ENCODE measurements around the gene ERICH4. TPM values are rescaled to one million over a fixed set of nuclear protein-coding genes. Genes with fewer than 3 reads are reported as not detected.

The ERICH4 gene, protein sequence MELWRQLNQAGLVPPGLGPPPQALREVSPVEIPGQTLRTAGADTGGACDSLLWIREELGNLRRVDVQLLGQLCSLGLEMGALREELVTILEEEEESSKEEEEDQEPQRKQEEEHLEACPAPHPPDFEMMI
- total RNA-seq = not detected in 2 replicates

DNA sequence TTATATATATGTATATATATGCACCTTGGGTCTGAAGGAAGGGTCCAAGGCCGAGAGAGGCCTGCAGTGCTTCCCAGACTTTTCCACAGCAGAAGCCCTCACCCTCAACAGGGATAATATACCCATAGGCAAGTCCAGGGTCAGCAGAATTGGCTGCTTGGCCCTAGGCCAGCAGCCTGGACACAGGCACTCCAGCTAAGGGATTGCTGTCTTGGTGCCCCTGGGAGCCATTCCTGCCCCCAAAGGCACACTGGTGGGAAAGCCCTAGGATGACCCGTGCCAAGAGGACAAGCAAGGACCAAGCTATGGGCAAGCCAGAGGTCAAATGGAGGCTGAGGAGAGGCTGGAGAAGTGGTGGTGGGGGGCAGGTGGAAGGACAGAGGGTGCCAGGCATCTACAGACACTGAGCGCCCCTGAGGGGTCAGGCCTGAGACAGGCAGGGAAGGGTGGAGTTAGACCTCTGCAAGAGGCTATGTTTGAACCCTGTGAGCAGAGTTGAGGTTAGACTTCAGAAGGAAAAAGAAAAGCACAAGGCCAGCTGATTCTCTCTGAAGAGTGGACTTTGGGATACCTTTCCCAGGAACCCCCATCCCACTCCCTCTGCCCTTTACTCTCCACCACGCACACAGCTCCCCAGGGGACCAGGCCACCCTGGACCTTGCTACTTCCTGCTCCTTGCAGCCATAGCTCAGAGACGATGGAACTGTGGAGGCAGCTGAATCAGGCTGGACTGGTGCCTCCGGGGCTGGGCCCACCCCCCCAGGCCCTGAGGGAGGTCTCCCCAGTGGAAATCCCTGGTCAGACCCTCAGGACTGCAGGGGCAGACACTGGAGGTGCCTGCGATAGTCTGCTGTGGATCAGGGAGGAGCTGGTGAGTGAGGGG lies at the start of gene ERICH4:
Gene ERICH4 (plus strand): TSS at position 684 of the 883 bp plus-strand sequence. CDS start 14 bp downstream, at position 698.
- CTCF ChIA-PET = interaction anchor here (13.2 kb wide), 1 partner anchor 123 kb away, joined by 344 read pairs; no protein-coding TSS in a partner anchor
- POLR2A ChIA-PET = interaction anchor here (0.9 kb wide), 1 partner anchor 127 kb away, joined by 3 read pairs; no protein-coding TSS in a partner anchor
- intact Hi-C loops (cut with micrococcal nuclease) = no loop called here
- Mint-ChIP-seq H3K4me1 (peaks cover under 1% of the 10 kb centered on the region), H3K27ac (no peak within 1 kb of the TSS), H3K36me3 (ENCODE audit: low read depth) (peaks cover 6% of the 10 kb centered on the region), H3K9me3 (no peaks in the 10 kb centered on the region), H3K4me3 (no peak within 1 kb of the TSS), H3K27me3 (peaks cover 2% of the 10 kb centered on the region)
- TF ChIP-seq, protein P1, sequence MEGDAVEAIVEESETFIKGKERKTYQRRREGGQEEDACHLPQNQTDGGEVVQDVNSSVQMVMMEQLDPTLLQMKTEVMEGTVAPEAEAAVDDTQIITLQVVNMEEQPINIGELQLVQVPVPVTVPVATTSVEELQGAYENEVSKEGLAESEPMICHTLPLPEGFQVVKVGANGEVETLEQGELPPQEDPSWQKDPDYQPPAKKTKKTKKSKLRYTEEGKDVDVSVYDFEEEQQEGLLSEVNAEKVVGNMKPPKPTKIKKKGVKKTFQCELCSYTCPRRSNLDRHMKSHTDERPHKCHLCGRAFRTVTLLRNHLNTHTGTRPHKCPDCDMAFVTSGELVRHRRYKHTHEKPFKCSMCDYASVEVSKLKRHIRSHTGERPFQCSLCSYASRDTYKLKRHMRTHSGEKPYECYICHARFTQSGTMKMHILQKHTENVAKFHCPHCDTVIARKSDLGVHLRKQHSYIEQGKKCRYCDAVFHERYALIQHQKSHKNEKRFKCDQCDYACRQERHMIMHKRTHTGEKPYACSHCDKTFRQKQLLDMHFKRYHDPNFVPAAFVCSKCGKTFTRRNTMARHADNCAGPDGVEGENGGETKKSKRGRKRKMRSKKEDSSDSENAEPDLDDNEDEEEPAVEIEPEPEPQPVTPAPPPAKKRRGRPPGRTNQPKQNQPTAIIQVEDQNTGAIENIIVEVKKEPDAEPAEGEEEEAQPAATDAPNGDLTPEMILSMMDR (IDR thresholded peaks at IDR 0.05) = no peak
- no peak for ATAC-seq (ENCODE audit: low read depth)
- peak; percentile 5 for DNase-seq

DNA sequence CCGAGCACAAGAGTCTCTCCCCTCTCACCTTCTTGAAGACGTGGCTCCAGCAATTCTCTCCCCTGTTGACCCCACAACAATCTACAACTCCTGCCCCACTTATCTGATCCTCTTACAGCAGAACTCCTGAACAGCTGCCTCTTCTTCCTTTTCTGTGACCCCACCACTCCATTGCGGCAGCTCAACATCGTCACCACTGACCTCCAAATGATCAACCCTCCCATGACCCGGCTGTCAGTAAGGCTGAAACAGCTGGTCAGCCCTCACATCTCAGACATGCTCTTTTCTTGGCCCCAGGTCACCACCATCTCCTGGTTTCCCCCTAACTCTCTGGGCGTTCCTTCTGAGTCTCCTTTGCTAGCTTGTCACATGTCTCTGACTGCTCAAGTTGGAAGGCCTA lies 47.6 kb upstream of the ERICH4 start:
- CTCF ChIA-PET = interaction anchor here (1.5 kb wide), 1 partner anchor 45 kb away, joined by 3 read pairs; the partner anchor contains the start of gene DMAC2
- intact Hi-C loops (cut with micrococcal nuclease) = no loop called here
- no peak for DNase-seq
- Mint-ChIP-seq H3K9me3 (no peaks in the 10 kb centered on the region), H3K36me3 (ENCODE audit: low read depth) (peaks cover 38% of the 10 kb centered on the region), H3K27ac (peak overlapping the region; percentile 16), H3K4me3 (peak overlapping the region; percentile 1), H3K4me1 (peaks cover 47% of the 10 kb centered on the region), H3K27me3 (no peaks in the 10 kb centered on the region)
- POLR2A ChIA-PET = interaction anchor here (1.3 kb wide), 1 partner anchor 12 kb away, joined by 3 read pairs; no protein-coding TSS in a partner anchor
- TF ChIP-seq, protein P1 (IDR thresholded peaks at IDR 0.05) = no peak
- no peak for ATAC-seq (ENCODE audit: low read depth)

DNA sequence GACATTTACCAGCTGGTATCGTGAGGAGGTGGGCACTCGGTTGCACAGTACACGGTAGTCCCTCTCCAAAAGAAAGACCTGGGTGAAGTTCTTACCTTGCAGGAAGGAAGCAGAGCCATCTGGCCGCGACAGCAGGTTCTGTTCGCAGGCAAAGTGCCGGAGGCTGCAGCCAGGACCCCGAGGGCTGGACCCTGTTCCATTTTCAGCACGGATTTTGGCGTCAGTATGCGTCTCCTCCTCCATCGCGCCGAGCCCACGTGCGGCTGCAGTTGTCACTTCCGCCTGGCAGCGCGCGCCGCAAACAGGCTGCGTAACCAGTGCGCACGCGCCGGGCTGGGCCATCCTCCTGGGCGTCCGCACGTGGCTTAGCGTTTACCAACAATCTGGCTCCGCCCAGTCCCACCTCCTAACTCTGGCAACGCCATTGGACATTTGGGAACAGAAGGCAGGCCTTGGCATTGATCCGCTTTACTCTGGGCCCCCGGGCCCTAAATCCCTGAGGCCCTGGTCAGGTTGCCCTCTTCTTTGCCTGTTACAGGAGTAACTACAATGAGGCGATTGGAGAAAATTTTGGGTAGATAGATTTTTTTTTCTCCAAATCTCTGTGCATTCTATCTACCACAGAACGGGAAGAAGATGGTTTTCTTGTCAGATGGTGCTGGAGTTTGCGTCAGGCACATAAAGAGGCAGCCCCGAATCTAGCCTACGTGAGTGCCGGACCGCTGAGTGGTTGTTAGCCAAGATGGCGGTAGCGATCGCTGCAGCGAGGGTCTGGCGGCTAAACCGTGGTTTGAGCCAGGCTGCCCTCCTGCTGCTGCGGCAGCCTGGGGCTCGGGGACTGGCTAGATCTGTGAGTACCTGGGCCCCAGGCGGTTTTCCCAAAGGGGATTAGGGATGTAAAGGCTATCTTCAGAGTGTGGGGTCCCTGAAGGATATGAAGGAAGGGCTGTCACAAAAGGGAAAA lies 45.6 kb upstream of the ERICH4 start, which contains the start of the genes BCKDHA and EXOSC5:
Gene BCKDHA (plus strand): TSS at position 733 of the 964 bp plus-strand sequence. CDS start 10 bp downstream, at position 743.
Gene EXOSC5 (minus strand): TSS at position 274 of the 964 bp plus-strand sequence. CDS start 31 bp downstream, at position 243.
- ATAC-seq (ENCODE audit: low read depth) = peak; percentile 98
- ChIA-PET POLR2A (interaction anchor here (0.5 to 1.0 kb wide), 3 partner anchors 10 to 135 kb away, joined by 3 to 5 read pairs (median 4); partner anchors contain the start of gene B9D2), CTCF (no interaction called here)
- intact Hi-C loops (cut with micrococcal nuclease) = loop anchor here (1.0 kb wide), 8 partner anchors 33 to 179 kb away; partner anchors contain the start of genes B9D2, CCDC97, CEACAM21 and DMAC2
- Mint-ChIP-seq H3K27me3 (no peaks in the 10 kb centered on the region), H3K4me3 (peak within 1 kb of the TSS; percentile 98), H3K4me1 (peaks cover 47% of the 10 kb centered on the region), H3K9me3 (no peaks in the 10 kb centered on the region), H3K27ac (peak within 1 kb of the TSS; percentile 99), H3K36me3 (ENCODE audit: low read depth) (peaks cover 28% of the 10 kb centered on the region)
- TF ChIP-seq, protein P1 (IDR thresholded peaks at IDR 0.05) = no peak
- peak; percentile 95 for DNase-seq

DNA sequence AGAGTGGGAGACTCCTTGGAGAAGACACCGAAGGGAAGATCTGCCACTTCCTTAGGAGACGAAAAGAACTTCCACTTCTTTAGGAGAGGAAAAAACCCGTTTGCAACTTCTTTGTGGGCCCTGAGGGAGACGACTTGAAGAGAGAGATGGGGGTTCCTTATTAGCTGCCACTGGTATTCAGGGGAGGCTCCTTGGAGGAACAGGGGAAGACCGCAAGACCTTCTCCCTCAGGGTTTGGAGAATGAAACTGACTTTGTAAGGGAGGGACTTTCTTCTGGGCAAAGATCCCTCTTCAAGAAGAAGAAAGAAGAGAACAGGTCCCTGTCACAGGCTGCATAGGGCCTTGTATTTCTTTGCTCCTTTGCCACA lies 44.9 kb upstream of the ERICH4 start:
- TF ChIP-seq, protein P1 (IDR thresholded peaks at IDR 0.05) = no peak
- peaks cover 47% of the 10 kb centered on the region for H3K4me1 Mint-ChIP-seq
- peaks cover 24% of the 10 kb centered on the region for H3K36me3 Mint-ChIP-seq (ENCODE audit: low read depth)
- no peaks in the 10 kb centered on the region for H3K9me3 Mint-ChIP-seq
- H3K27me3 Mint-ChIP-seq = no peaks in the 10 kb centered on the region
- H3K4me3 Mint-ChIP-seq = peak overlapping the region; percentile 98
- ATAC-seq (ENCODE audit: low read depth) (no peak), DNase-seq (no peak)
- intact Hi-C loops (cut with micrococcal nuclease) = no loop called here
- ChIA-PET POLR2A (interaction anchor here (1.0 to 1.3 kb wide), 3 partner anchors 34 to 148 kb away, joined by 3 to 5 read pairs (median 3); partner anchors contain the start of gene B9D2), CTCF (no interaction called here)
- peak overlapping the region; percentile 99 for H3K27ac Mint-ChIP-seq

Measured in activated B cell treated with CpG ODN at 0.5 μM for 24 hours (primary cell).